Measurements from ENCODE around the gene TMEM150B. TPM values are rescaled to one million over a fixed set of nuclear protein-coding genes. Genes with fewer than 3 reads are reported as not detected.
A peak's percentile ranks its signal among the peaks of the same experiment; 100 is the strongest.

TMEM150B gene
- total and polyA plus RNA-seq, 2 of the 13 experiments (the other 11 are each of a cell fraction or from before 2014, with no cell fraction given): 1.3 to 1.8 TPM

DNA sequence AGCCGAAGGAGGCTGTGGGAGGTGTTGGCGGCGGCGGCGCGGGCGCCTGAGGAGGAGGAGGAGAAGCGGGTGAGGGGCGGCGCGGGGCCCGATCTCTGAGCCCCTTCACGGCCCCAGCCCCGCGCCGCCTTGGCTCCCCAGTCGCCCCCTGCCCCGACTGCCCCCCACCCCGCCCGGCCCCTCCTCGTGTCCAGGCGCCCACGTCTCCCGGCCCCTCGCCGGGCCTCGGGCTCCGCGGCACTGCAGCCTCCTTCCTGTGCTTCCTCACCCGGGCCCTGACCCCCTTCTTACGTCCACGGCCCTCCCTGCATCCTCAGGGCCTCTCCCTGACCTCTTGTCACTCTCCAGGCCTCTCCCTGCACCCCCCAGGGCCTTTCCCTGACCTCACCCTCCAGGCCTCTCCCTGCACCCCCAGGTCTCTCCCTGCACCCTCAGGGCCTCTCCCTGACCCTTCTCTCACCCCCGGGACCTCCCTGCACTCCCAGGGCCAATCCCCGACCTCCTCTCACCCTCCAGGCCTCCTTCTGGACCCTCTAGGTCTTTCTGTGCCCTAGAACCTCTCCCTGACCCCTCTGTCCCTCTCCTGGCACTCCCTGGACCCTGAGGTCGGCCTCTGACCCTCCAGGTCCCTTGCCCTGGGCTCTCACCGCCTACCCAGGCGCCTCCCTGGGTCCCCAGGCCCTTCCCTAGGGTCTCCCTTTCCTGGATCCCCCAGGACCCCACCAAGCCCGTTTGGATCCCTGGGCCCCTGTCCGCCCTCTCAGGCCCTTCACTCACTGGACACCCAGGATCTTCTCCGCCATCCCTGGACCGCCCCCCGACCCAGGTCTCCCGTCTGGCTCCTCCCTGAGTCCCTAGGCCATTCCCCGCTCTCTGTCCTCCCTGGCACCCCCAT lies 15.0 kb upstream of the TMEM150B start:
- Histone ChIP-seq H3K4me1 (ENCODE audit: insufficient read depth, low read length) (peaks cover 27% of the 10 kb centered on the region), H3K9ac (ENCODE audit: insufficient read depth, low read depth, low read length) (peak overlapping the region; percentile 95), H3K27me3 (ENCODE audit: control insufficient read depth in 1 of 2, insufficient read depth in 2 of 2, low read length in 2 of 2) (no peaks in the 10 kb centered on the region; a peak in 1 of 5 replicates), H3K4me2 (ENCODE audit: low read depth, low read length) (peak overlapping the region; percentile 81), H3K9me3 (ENCODE audit: low read length) (no peaks in the 10 kb centered on the region), H3K4me3 (replicated peaks in 1 of 3; ENCODE audit: insufficient read depth in 1 of 3, low read depth in 2 of 3, low read length in 3 of 3) (peak overlapping the region; percentile 82 to 99 (median 91)), H2AFZ (ENCODE audit: low read length) (no peak overlapping the region), H3K36me3 (replicated peaks in 1 of 2; ENCODE audit: control insufficient read depth in 1 of 2, insufficient read depth in 2 of 2, low read length in 2 of 2) (peaks cover 2 to 7% of the 10 kb centered on the region in 2 experiments; a peak in 3 of 5 replicates), H3K27ac (ENCODE audit: extremely low read length, insufficient read depth, low read length) (peak overlapping the region; percentile 75), H3K79me2 (ENCODE audit: insufficient read depth, low read length) (peaks cover 5% of the 10 kb centered on the region), H4K20me1 (ENCODE audit: insufficient read depth, low read length) (peaks cover 3% of the 10 kb centered on the region; the same call in 1 of the 2 replicates)
- intact Hi-C loops (cut with micrococcal nuclease; ENCODE audit: unreplicated experiment) (loop anchor here (1.0 to 5.0 kb wide), 2 partner anchors 39 to 772 kb away; no protein-coding TSS in a partner anchor), in situ Hi-C loops (cut with HindIII; ENCODE audit: extremely low pct_ligation_motif_present, low pct_unique_long_range_greater_than_20kb) (no loop called here)
- FAIRE-seq: no peak
- CTCF ChIA-PET (ENCODE audit: low intra/inter-chr PET ratio, low total read pairs): interaction anchor here (1.1 kb wide), 1 partner anchor 38 kb away, joined by 3 read pairs; no protein-coding TSS in a partner anchor
- BruUV-seq (replicated peaks): no TSS peak
- peak; percentile 0; the same call in 1 of the 3 replicates for ATAC-seq
- WGBS (ENCODE audit: low lambda C conversion rate): 1% methylated on average over 17 of the region's 44 CpGs
- DNase-seq (ENCODE audit: low spot score): no peak
- POLR2A ChIA-PET: interaction anchor here (0.7 to 2.0 kb wide), 28 partner anchors 9 to 314 kb away, joined by 3 to 20 read pairs (median 4); partner anchors contain the start of genes DNAAF3, GARIN5B, HSPBP1 and ISOC2
- peak; percentile 34; the same call in 1 of the 2 replicates for TF ChIP-seq UBTF (CRISPR knock-in tag; IDR thresholded peaks at IDR 0.05)
- TF ChIP-seq KLF12 (CRISPR knock-in tag; IDR thresholded peaks at IDR 0.05; ENCODE audit: borderline replicate concordance): 0 out of 2 replicates have a peak, but pooled peaks have one; percentile 11
- TF ChIP-seq ZFY (CRISPR knock-in tag; IDR thresholded peaks at IDR 0.05): peak; percentile 60; the same call in 1 of the 2 replicates
- 0 out of 2 replicates have a peak, but pooled peaks have one; percentile 21 for TF ChIP-seq NRL (CRISPR knock-in tag; IDR thresholded peaks at IDR 0.05; ENCODE audit: borderline replicate concordance)
- 0 out of 2 replicates have a peak, but pooled peaks have one; percentile 66 for TF ChIP-seq ZNF414 (CRISPR knock-in tag; IDR thresholded peaks at IDR 0.05)
- peak; percentile 56 to 75; a peak in 3 of 4 replicates for TF ChIP-seq POLR2A (IDR thresholded peaks at IDR 0.05; ENCODE audit: insufficient read depth in 1 of 2, low read depth in 2 of 2, low read length in 2 of 2)
- 0 out of 2 replicates have a peak, but pooled peaks have one; percentile 14 for TF ChIP-seq ZNF574 (CRISPR knock-in tag; IDR thresholded peaks at IDR 0.05)
- 0 out of 2 replicates have a peak, but pooled peaks have one; percentile 13 for TF ChIP-seq SAP130 (CRISPR knock-in tag; IDR thresholded peaks at IDR 0.05; ENCODE audit: low read depth)
- TF ChIP-seq ZNF317 (CRISPR knock-in tag; IDR thresholded peaks at IDR 0.05): no peak
- TF ChIP-seq HES4 (CRISPR knock-in tag; IDR thresholded peaks at IDR 0.05; ENCODE audit: borderline replicate concordance): peak; percentile 78; the same call in 1 of the 2 replicates
- TF ChIP-seq PCBP2 (optimal IDR thresholded peaks at IDR 0.05; ENCODE audit: low read depth, low read length, poor library complexity, severe bottlenecking): no peak
- no peak for TF ChIP-seq HOXA7 (CRISPR knock-in tag; IDR thresholded peaks at IDR 0.05)
- no peak for TF ChIP-seq GATAD1 (CRISPR knock-in tag; IDR thresholded peaks at IDR 0.05)
- TF ChIP-seq DPF2 (CRISPR knock-in tag; IDR thresholded peaks at IDR 0.05; ENCODE audit: borderline replicate concordance, low read depth): 0 out of 2 replicates have a peak, but pooled peaks have one; percentile 8
- TF ChIP-seq BATF2 (CRISPR knock-in tag; IDR thresholded peaks at IDR 0.05): no peak
- TF ChIP-seq CENPX (CRISPR knock-in tag; IDR thresholded peaks at IDR 0.05): no peak

Data from HepG2 (cell line).